GM12878 (cell line): ENCODE results near the gene COPS6. TPM values are rescaled to one million over a fixed set of nuclear protein-coding genes. Genes with fewer than 3 reads are reported as not detected.
A peak's percentile ranks its signal among the peaks of the same experiment; 100 is the strongest.

Experiments used
- CHD1 ChIP-seq: IDR thresholded peaks from 2 replicates; pipeline ENCODE4 v1.6.1; 2012; ENCODE audit warnings: low read depth, low read length, improper control_type of control experiment
- IKZF2 ChIP-seq, 2 experiments: fragments of 450-650 bp; IDR thresholded peaks; 2 replicates each; pipeline ENCODE4 v1.6.1; 2017; ENCODE audit warnings: mild to moderate bottlenecking in 2 of 2, moderate library complexity in 2 of 2
- MAX ChIP-seq: IDR thresholded peaks from 2 replicates; pipeline ENCODE4 v1.6.1; 2012; ENCODE audit warnings: low read depth, low read length, improper control_type of control experiment
- MXI1 ChIP-seq: fragments of 150-350 bp; IDR thresholded peaks from 2 replicates; pipeline ENCODE4 v1.6.1; 2011; ENCODE audit warnings: low read depth, mild to moderate bottlenecking, inconsistent platforms, low read length, improper control_type of control experiment
- PBX3 ChIP-seq: IDR thresholded peaks from 2 replicates; pipeline ENCODE4 v1.6.1; 2011; ENCODE audit warnings: mild to moderate bottlenecking, low read depth, low read length, moderate library complexity; ENCODE audit not compliant: insufficient replicate concordance
- POLR2AphosphoS5 ChIP-seq: IDR thresholded peaks from 2 replicates; pipeline ENCODE4 v1.6.1; 2011; ENCODE audit warnings: mild to moderate bottlenecking, low read length, inconsistent platforms
- POU2F2 ChIP-seq: IDR thresholded peaks from 3 replicates; pipeline ENCODE4 v1.6.1; 2011; ENCODE audit warnings: low read depth, mild to moderate bottlenecking, low read length, borderline replicate concordance
- SUPT20H ChIP-seq: IDR thresholded peaks from 2 replicates; pipeline ENCODE4 v1.6.1; 2011; ENCODE audit warnings: low read depth, mild to moderate bottlenecking, low read length, moderate library complexity, borderline replicate concordance; ENCODE audit not compliant: control insufficient read depth
- TBL1XR1 ChIP-seq: IDR thresholded peaks from 2 replicates; pipeline ENCODE4 v1.6.1; 2012; ENCODE audit warnings: low read depth, low read length, improper control_type of control experiment
- YY1 ChIP-seq: IDR thresholded peaks from 2 replicates; pipeline ENCODE4 v1.6.1; 2011; ENCODE audit warnings: low read depth, mild to moderate bottlenecking, low read length
- polyA plus RNA-seq, 11 experiments: library from polyadenylated mRNA; depleted of rRNA in 4 of 11; unstranded in 6 of 11; stranded (reverse) in 5 of 11; fragments of >200 nt; fragmentation: Nextera tagmentation in 4 of 11; fragmentation: Illumina TruSeq in 1 of 11; extraction: Ambion mirVana in 4 of 11; extraction: Trizol in 1 of 11; gene quantifications; 1 replicate in 1 of 11; 2 replicates in 10 of 11; pipeline versions ENCODE4 v1.2.1 to v1.2.3, GENCODE V29; 2011 to 2016; ENCODE audit warnings: inconsistent platforms in 2 of 11, missing spikeins in 2 of 11, low read depth in 1 of 11
- total RNA-seq, 4 experiments: library from RNA; depleted of rRNA in 3 of 4; stranded (reverse); fragments of >200 nt in 3 of 4; fragmentation: Illumina TruSeq in 1 of 4; extraction: Trizol in 1 of 4; gene quantifications; 2 replicates each; pipeline versions ENCODE4 v1.2.1 to v1.2.3, GENCODE V29; 2013 to 2021
- TF ChIP-seq, protein P1 (sequence below): fragments of 450-650 bp; IDR thresholded peaks from 2 replicates; pipeline ENCODE4 v1.6.1; 2017; ENCODE audit warnings: mild to moderate bottlenecking, low read depth, inconsistent platforms; ENCODE audit not compliant: poor library complexity, severe bottlenecking
- TF ChIP-seq, protein P2 (sequence below): IDR thresholded peaks from 2 replicates; pipeline ENCODE4 v1.6.1; 2012; ENCODE audit warnings: improper control_type of control experiment, low read depth, low read length; ENCODE audit not compliant: insufficient replicate concordance
- TF ChIP-seq, protein P3 (sequence below): fragments of 450-650 bp; IDR thresholded peaks from 2 replicates; pipeline ENCODE4 v1.6.1; 2016; ENCODE audit warnings: mild to moderate bottlenecking, moderate library complexity, borderline replicate concordance

Gene COPS6
- total and polyA plus RNA-seq, 10 of the 15 experiments (the other 5 are each of a cell fraction or from before 2014, with no cell fraction given): 28.5 to 182 (median 81.5) TPM

DNA sequence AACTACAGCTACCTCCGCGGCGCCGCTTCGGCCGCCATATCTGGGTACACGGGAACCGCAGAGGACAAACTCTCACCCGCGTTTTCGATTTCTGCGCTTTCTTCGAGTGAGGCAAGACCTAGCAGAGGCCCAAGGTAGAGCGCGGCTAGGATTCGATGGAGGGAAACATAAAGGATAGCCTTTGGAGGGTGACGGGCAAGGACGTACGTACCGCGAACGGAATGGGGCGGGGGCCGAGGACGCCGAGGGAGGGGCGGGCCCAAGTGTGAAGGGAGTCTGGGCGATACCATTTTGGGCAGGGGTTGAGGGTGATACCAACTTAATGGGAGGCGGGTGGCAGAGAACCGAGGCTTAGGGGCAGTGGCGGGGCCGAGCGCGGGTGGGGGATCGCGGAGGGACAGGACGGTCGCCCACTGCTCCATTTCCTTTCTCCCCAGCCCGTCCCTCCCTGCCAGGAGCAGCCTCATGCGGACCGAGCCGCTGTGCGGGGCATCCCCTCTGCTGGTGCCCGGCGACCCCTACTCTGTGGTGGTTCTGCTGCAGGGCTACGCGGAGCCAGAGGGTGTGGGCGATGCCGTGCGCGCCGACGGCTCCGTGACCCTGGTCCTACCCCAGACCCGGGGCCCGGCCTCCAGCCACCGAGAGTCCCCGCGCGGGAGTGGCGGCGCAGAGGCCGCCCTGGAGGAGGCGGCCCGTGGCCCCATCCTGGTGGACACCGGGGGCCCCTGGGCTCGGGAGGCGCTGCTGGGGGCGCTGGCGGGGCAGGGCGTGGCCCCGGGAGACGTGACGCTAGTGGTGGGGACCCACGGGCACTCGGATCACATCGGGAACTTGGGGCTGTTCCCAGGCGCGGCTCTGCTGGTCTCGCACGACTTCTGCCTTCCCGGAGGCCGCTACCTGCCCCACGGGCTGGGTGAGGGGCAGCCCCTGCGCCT is 38.4 kb downstream of the COPS6 start, which contains the start of gene MBLAC1 (continued):
- TF ChIP-seq MAX: no peak
- peak in 1 of 2 experiments; percentile 29; a peak in 1 of 4 replicates for TF ChIP-seq IKZF2 (IDR thresholded peaks at IDR 0.05)
- peak; percentile 96 for TF ChIP-seq YY1
- TF ChIP-seq, protein P1, sequence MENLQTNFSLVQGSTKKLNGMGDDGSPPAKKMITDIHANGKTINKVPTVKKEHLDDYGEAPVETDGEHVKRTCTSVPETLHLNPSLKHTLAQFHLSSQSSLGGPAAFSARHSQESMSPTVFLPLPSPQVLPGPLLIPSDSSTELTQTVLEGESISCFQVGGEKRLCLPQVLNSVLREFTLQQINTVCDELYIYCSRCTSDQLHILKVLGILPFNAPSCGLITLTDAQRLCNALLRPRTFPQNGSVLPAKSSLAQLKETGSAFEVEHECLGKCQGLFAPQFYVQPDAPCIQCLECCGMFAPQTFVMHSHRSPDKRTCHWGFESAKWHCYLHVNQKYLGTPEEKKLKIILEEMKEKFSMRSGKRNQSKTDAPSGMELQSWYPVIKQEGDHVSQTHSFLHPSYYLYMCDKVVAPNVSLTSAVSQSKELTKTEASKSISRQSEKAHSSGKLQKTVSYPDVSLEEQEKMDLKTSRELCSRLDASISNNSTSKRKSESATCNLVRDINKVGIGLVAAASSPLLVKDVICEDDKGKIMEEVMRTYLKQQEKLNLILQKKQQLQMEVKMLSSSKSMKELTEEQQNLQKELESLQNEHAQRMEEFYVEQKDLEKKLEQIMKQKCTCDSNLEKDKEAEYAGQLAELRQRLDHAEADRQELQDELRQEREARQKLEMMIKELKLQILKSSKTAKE: peak; percentile 58
- TF ChIP-seq CHD1: peak; percentile 98
- TF ChIP-seq POU2F2: peak; percentile 25; the same call in 1 of the 3 replicates
- TF ChIP-seq, protein P2, sequence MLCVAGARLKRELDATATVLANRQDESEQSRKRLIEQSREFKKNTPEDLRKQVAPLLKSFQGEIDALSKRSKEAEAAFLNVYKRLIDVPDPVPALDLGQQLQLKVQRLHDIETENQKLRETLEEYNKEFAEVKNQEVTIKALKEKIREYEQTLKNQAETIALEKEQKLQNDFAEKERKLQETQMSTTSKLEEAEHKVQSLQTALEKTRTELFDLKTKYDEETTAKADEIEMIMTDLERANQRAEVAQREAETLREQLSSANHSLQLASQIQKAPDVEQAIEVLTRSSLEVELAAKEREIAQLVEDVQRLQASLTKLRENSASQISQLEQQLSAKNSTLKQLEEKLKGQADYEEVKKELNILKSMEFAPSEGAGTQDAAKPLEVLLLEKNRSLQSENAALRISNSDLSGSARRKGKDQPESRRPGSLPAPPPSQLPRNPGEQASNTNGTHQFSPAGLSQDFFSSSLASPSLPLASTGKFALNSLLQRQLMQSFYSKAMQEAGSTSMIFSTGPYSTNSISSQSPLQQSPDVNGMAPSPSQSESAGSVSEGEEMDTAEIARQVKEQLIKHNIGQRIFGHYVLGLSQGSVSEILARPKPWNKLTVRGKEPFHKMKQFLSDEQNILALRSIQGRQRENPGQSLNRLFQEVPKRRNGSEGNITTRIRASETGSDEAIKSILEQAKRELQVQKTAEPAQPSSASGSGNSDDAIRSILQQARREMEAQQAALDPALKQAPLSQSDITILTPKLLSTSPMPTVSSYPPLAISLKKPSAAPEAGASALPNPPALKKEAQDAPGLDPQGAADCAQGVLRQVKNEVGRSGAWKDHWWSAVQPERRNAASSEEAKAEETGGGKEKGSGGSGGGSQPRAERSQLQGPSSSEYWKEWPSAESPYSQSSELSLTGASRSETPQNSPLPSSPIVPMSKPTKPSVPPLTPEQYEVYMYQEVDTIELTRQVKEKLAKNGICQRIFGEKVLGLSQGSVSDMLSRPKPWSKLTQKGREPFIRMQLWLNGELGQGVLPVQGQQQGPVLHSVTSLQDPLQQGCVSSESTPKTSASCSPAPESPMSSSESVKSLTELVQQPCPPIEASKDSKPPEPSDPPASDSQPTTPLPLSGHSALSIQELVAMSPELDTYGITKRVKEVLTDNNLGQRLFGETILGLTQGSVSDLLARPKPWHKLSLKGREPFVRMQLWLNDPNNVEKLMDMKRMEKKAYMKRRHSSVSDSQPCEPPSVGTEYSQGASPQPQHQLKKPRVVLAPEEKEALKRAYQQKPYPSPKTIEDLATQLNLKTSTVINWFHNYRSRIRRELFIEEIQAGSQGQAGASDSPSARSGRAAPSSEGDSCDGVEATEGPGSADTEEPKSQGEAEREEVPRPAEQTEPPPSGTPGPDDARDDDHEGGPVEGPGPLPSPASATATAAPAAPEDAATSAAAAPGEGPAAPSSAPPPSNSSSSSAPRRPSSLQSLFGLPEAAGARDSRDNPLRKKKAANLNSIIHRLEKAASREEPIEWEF: no peak
- peak; percentile 91 for TF ChIP-seq POLR2AphosphoS5
- no peak for TF ChIP-seq TBL1XR1
- TF ChIP-seq, protein P3, sequence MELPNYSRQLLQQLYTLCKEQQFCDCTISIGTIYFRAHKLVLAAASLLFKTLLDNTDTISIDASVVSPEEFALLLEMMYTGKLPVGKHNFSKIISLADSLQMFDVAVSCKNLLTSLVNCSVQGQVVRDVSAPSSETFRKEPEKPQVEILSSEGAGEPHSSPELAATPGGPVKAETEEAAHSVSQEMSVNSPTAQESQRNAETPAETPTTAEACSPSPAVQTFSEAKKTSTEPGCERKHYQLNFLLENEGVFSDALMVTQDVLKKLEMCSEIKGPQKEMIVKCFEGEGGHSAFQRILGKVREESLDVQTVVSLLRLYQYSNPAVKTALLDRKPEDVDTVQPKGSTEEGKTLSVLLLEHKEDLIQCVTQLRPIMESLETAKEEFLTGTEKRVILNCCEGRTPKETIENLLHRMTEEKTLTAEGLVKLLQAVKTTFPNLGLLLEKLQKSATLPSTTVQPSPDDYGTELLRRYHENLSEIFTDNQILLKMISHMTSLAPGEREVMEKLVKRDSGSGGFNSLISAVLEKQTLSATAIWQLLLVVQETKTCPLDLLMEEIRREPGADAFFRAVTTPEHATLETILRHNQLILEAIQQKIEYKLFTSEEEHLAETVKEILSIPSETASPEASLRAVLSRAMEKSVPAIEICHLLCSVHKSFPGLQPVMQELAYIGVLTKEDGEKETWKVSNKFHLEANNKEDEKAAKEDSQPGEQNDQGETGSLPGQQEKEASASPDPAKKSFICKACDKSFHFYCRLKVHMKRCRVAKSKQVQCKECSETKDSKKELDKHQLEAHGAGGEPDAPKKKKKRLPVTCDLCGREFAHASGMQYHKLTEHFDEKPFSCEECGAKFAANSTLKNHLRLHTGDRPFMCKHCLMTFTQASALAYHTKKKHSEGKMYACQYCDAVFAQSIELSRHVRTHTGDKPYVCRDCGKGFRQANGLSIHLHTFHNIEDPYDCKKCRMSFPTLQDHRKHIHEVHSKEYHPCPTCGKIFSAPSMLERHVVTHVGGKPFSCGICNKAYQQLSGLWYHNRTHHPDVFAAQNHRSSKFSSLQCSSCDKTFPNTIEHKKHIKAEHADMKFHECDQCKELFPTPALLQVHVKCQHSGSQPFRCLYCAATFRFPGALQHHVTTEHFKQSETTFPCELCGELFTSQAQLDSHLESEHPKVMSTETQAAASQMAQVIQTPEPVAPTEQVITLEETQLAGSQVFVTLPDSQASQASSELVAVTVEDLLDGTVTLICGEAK: peak; percentile 55; the same call in 1 of the 2 replicates
- TF ChIP-seq PBX3: peak; percentile 21
- TF ChIP-seq MXI1: 0 out of 2 replicates have a peak, but pooled peaks have one; percentile 25
- no peak for TF ChIP-seq SUPT20H
